Measurements from ENCODE around the gene AK9. TPM values are rescaled to one million over a fixed set of nuclear protein-coding genes. Genes with fewer than 3 reads are reported as not detected.

Gene AK9
- total RNA-seq (2021; ENCODE audit: unreplicated experiment) (2.3 TPM), Bru-seq, nascent RNA (percentile 29 among the genes with signal in this experiment), BruChase-seq, experiment 1, labeled RNA remaining after a 2-hour chase (percentile 25 among the genes with signal in this experiment), BruChase-seq, experiment 2, labeled RNA remaining after a 6-hour chase (percentile 25 among the genes with signal in this experiment)
- 0.98 TPM for polyA plus RNA-seq (2012; ENCODE audit: insufficient read length)
- long read RNA-seq, partial matches to known transcripts: 0 of 1 reads
- long read RNA-seq, other reads (novel, unspliced or antisense): 0 of 1 reads

- H3K27ac ChIP-seq (ENCODE audit: low read length): peak within 1 kb of the TSS; percentile 84
- TSS peak; percentile 83 for BruUV-seq (replicated peaks)
- in situ Hi-C loops (cut with HindIII; ENCODE audit: low pct_unique_long_range_greater_than_20kb, low sequenced_read_pairs) (no loop called here), intact Hi-C loops (cut with micrococcal nuclease; ENCODE audit: unreplicated experiment) (loop anchor here (5.0 kb wide), 1 partner anchor 164 kb away; no protein-coding TSS in a partner anchor)
- peak within 1 kb of the TSS; percentile 89 to 97 for H3K4me3 ChIP-seq (ENCODE audit: low read depth in 2 of 2, low read length in 2 of 2)
- ATAC-seq (peak; percentile 100), DNase-seq (ENCODE audit: low read depth, low spot score) (peak; percentile 84)
- TF ChIP-seq REST (IDR thresholded peaks at IDR 0.05; ENCODE audit: insufficient read depth in 1 of 2, low read depth in 2 of 2, low read length in 1 of 2) (no peak), SIN3A (IDR thresholded peaks at IDR 0.05; ENCODE audit: borderline replicate concordance, insufficient read depth, low read depth, low read length) (0 out of 2 replicates have a peak, but pooled peaks have one; percentile 63), TCF7L2 (IDR thresholded peaks at IDR 0.05; ENCODE audit: low read depth, low read length) (no peak), CTCF (IDR thresholded peaks at IDR 0.05) (peak; percentile 25; the same call in 1 of the 2 replicates), POLR2AphosphoS5 (IDR thresholded peaks at IDR 0.05; ENCODE audit: low read depth, low read length) (peak; percentile 71; the same call in 1 of the 2 replicates)
- peaks cover 11% of the 10 kb centered on the region; the same call in 1 of the 2 replicates for H3K4me1 ChIP-seq (ENCODE audit: control insufficient read depth, insufficient read depth, low read length)
- POLR2A ChIA-PET: interaction anchor here (0.6 kb wide), 1 partner anchor 114 kb away, joined by 6 read pairs; no protein-coding TSS in a partner anchor
- no peaks in the 10 kb centered on the region for H3K9me3 ChIP-seq (ENCODE audit: control insufficient read depth, insufficient read depth, low read depth, low read length)
- H3K36me3 ChIP-seq (ENCODE audit: control insufficient read depth, insufficient read depth, low read length): no peaks in the 10 kb centered on the region; the same call in 1 of the 2 replicates
- CTCF ChIA-PET: interaction anchor here (1.6 kb wide), 1 partner anchor 349 kb away, joined by 7 read pairs; no protein-coding TSS in a partner anchor
- H3K27me3 ChIP-seq (ENCODE audit: control insufficient read depth, insufficient read depth, low read length): peaks cover 15% of the 10 kb centered on the region
Measured at GRCh38 chr6:109690737-109691621, at the start of gene AK9, which contains the start of gene FIG4. Gene AK9, minus strand, starts transcription at chr6:109691202. Its CDS starts 15,457 bp downstream, at chr6:109675745. Gene FIG4, plus strand, starts transcription at chr6:109691296. Its CDS starts 140 bp downstream, at chr6:109691436.

- no TSS peak for BruUV-seq (replicated peaks)
- CTCF ChIA-PET: no interaction called here
- in situ Hi-C loops (cut with HindIII; ENCODE audit: low pct_unique_long_range_greater_than_20kb, low sequenced_read_pairs): no loop called here
Measured at GRCh38 chr6:109740787-109741186, 49.8 kb upstream of the AK9 start.

More at GRCh38 chr6:109740787-109741186, 49.8 kb upstream of the AK9 start:
- POLR2A ChIA-PET: no interaction called here
- H3K9me3 ChIP-seq (ENCODE audit: control insufficient read depth, insufficient read depth, low read depth, low read length): no peaks in the 10 kb centered on the region
- TF ChIP-seq TCF7L2 (IDR thresholded peaks at IDR 0.05; ENCODE audit: low read depth, low read length): no peak
- TF ChIP-seq SIN3A (IDR thresholded peaks at IDR 0.05; ENCODE audit: borderline replicate concordance, insufficient read depth, low read depth, low read length): no peak
- TF ChIP-seq CTCF (IDR thresholded peaks at IDR 0.05): no peak
- no peak for TF ChIP-seq POLR2AphosphoS5 (IDR thresholded peaks at IDR 0.05; ENCODE audit: low read depth, low read length)
- no peak for TF ChIP-seq REST (IDR thresholded peaks at IDR 0.05; ENCODE audit: insufficient read depth in 1 of 2, low read depth in 2 of 2, low read length in 1 of 2)
- no peak overlapping the region for H3K27ac ChIP-seq (ENCODE audit: low read length)
- ATAC-seq (no peak), DNase-seq (ENCODE audit: low read depth, low spot score) (no peak)
- H3K36me3 ChIP-seq (ENCODE audit: control insufficient read depth, insufficient read depth, low read length): no peaks in the 10 kb centered on the region
- H3K27me3 ChIP-seq (ENCODE audit: control insufficient read depth, insufficient read depth, low read length): no peaks in the 10 kb centered on the region
- no peaks in the 10 kb centered on the region for H3K4me1 ChIP-seq (ENCODE audit: control insufficient read depth, insufficient read depth, low read length)
- intact Hi-C loops (cut with micrococcal nuclease; ENCODE audit: unreplicated experiment): no loop called here
- H3K4me3 ChIP-seq (ENCODE audit: low read depth in 2 of 2, low read length in 2 of 2): no peak overlapping the region
